Stimulated activated CD8-positive, alpha-beta memory T cell treated with anti-CD3 and anti-CD28 coated beads, Interleukin-7, amount 100 ng/mL, for 48 hours (primary cell): Measurements from ENCODE around the gene MED25.

Experiments used
- DNase-seq, 2 donors: peaks; one replicate each; pipeline ENCODE4 v3.0.0-alpha.2; 2020; ENCODE audit warnings: low read depth in 1 of 2; ENCODE audit errors: extremely low read depth in 1 of 2

Gene MED25

DNA sequence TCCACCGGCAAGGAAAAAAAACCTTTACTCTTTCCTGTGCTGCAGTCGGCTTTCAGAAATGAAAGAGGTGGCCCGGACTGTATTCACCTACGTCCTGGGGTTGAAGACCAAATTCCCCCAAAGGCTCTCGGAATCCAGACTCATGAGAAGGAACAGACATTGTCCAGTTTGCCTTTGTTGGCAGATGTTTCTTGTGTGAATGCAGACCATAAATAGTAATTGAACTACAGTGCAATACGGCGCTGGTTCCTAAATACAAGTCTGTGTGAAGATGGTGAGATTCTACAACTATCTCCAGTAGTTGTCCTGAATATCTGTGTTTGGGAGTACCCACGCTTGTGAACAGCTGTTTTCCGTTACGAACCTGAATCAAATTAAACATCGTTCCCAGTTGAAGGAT, 21.6 kb downstream of the MED25 start:
- DNase-seq, result no peak

DNA sequence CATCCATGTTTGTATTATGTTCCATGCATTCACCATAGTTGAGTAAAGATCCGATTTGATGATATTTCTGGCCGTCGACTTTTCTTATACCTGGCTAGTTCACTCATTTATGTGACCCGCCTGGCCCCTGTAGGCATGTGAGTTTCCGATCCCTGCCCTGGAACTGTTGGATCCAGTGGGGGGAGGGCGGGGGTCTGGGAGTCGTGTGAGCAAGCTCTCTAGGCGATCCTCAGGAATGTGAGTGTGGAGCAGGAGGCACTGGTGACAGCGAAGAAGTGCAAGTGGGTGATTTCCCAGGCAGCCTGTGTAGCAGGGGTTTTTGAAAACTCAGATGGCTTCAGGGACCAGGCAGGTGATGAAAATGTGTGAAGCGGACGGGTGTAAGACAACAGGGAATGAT, 22.2 kb downstream of the MED25 start:
- no peak for DNase-seq

DNA sequence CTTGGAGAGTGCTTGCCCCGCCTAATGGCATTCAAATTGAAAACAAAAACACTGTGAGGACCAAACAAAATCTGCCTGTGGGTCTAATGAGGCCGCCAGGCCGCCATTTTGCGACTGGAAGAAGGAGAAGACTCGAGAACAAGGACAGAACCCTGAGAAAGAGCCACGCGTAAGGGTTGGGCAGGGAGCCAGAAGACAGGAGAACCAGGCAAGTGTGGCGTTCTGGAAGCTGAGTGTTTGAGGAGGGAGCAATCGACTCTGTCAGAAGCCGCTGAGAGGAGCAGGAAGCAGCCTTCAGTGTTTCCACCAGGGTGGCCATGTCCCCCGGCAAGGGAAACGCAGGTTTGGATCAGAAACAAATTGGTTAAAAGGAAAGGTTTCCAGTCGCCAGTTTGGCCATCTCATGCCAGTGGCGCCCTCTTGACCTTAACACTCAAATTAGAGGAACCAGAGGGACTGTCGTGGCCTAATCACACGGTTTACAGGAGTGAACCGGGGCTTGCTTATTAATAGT, 22.7 kb downstream of the MED25 start:
- DNase-seq, result no peak

GRCh38 chr19:49843265-49843664, 25.2 kb downstream of the MED25 start:
- DNase-seq, result no peak

GRCh38 chr19:49844138-49845095, 26.3 kb downstream of the MED25 start:
- DNase-seq, result no peak

- DNase-seq, result no peak
These were observed 27.3 kb downstream of the MED25 start for GRCh38 chr19:49845414-49845813.

GRCh38 chr19:49846408-49846807, 28.3 kb downstream of the MED25 start:
- no peak for DNase-seq

DNA sequence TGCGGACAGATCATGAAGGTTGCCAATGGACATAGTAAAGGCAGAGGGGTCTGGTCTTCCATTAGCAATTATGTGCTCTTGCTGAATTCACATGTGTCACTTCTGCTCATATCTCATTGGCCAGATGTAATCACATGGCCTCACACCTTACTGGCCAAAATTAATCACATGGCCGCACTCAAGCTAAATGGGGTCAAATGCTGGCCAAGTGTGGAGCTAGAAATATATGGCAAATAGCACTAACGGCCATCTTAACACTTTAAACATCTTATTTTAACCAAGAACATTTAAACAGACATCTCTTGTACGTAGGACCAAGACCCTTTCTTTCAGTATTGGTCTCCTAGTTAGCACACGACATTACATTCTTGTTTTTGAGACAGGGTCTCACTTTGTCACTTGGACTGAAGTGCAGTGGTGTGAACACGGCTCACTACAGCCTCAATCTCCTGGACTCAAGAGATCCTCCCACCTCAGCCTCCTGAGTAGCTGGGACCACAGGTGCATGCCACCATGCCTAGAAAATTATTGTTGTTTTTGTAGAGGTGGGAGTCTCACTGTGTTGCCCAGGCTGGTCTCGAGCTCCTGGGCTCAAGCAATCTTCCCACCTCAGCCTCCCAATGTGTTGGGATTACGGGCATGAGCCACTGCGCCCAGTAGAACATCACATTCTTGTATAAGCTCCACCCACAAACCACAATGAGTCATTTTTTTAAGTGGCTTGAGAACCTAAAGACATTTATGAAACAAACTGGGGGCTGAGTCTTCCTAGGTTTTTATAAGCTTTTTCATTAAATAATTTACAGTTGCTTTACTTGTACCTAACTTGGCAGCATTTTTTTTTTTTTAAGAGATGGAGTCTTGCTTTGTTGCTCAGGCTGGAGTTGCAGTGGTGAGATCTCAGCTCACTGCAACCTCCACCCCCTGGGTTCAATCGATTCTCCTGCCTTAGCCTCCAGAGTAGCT, 29.9 kb downstream of the MED25 start:
- DNase-seq, result no peak

GRCh38 chr19:49848938-49849337, 30.8 kb downstream of the MED25 start:
- no peak for DNase-seq

GRCh38 chr19:49849433-49850220, 31.5 kb downstream of the MED25 start:
- no peak for DNase-seq

GRCh38 chr19:49850221-49850486, 32.1 kb downstream of the MED25 start:
- DNase-seq, result no peak

DNA sequence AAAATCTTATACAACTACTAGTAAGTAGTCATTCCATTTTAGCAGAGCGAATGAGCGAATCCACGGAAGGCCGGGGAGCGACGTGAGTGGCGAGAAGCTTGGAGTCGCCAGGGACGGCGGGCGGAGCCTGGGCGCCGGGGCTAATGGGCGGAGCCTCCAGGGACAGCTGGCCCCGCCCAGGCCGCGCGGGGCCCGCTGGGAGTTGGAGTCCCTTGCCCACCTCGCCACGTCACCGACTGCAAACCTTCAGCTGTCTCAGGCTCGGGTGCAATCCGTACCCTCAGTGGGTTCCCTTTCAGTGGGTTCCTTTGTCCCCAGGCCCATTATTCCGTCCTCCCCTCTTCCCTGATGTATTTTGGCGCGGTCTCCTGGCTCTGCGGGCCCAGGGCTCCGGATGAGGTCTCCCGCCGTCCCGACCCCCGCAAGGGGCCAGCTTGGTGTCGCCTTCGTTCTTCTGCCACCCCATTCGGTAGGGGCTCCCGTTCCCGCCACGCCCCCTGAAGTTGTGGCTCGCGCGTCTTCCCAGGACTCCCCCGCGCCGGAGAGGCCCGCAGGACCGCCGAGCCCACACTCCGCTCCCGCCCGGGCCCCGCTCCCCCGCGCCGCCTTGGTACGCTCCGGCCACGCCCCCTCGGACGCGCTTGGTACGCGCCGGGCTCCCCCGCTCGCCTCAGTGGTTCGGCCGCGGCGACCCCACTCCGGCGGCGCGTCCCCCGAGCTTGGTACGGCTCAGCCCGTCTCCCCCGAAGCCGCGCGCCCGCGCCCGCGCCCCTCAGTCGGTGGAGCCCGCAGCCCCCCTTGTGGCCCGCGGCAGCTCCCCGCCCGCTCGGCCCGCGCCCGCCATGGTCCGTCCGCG, 32.6 kb downstream of the MED25 start, which contains the start of gene PTOV1:
Gene PTOV1 (plus strand): TSS at position 673 of the 856 bp plus-strand sequence.
- peak; percentile 78 to 81 for DNase-seq

GRCh38 chr19:49851456-49852259, 33.6 kb downstream of the MED25 start:
- DNase-seq, result no peak

DNA sequence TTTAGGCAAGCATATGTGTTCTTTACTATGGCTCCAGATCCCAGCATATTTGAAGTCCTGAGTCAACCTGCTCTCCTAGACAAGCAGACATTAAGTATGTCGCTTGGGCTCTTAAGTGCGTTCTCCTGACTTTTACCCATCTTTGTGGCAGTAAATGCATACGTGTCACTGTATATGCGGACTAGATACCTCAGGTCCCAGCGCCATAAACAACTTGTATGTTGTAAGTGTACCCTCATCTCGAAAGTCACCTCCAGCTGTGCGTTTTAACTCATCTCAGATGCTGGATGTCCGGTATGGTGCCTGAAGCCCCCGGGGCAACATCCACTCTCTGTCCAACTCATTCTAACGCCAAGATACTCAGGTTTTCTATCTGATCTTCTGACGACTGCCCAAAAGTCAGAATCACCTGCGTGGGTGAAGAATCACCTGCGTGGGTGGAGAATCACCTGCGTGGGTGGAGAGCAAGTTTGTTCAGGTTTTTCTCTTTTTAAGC, 34.6 kb downstream of the MED25 start:
- DNase-seq, result no peak

DNA sequence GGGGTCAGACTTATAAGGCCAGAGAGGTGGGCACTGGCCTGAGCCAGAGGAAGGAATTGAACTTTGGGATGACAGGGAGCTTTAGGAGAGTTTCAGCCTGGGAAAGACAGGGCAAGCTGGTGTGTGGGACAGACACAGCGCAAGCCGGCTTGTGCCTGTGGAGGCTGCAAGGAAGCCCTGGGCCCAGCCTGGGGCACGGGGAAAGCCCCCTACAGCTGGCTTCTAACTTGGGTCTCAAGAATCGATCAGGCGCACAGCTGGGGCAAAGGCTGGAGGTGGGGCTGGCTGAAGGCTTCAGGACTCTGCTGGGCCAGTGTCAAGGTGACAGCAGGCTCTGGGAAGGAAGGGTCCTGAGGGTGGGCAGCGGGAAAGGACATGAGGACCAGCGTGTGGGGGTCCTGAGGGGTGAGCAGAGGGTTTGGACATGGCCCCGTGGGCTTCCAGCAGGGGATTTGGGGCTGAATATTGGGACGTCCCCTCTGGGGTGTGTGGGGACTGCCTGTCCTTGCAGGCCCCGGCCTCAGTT, 35.8 kb downstream of the MED25 start:
- no peak for DNase-seq

DNA sequence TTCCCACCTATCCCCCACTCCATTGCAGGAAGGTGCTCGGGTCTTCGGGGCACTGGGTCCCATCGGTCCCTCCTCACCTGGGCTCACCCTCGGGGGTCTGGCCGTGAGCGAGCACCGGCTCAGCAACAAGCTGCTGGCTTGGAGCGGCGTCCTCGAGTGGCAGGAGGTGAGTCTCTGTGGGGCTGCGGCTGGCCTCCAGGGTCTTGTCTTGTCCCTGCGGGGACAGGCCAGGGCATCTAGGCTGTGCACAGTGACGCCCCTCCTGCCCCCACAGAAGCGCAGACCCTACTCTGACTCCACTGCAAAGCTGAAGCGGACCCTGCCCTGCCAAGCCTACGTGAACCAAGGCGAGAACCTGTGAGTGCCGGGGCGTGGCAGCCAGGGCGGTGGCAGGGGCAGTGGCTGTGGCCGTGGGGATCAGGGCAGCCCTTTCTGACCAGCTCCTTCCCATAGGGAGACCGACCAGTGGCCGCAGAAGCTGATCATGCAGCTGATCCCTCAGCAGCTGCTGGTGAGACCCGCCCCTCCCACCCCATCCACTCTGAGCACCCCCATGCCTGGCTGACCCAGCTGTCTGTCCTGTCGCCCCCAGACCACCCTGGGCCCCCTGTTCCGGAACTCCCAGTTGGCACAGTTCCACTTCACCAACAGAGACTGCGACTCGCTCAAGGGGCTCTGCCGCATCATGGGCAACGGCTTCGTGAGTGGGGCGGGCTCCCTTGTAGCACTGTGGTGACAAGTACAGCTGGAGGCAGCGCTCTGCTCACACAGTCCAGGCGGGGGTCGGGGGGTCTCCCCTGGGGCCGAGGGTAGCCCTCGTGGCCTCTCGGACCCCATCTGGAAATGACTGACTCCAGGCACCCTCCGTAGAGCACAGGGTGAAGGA, 36.5 kb downstream of the MED25 start:
- no peak for DNase-seq

DNA sequence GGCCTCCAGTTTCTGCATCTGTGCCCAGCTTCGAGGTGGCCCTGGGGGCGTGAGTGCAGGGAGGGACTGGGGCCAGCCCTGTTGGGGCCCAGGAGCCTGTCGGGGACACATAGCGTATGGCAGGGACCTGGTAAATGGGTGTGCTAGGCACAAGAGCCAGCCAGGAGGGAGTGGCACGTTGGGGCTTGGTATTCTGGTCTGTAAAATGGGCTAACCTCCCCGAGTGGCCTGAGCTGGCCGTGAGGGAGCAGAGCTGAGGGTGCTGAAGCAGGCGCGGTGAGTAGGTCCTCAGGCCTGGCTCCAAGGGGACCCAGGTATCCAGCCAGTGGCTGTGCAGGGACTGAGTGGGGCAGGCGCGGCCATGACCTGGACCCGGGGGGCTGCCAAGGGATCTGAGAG, 37.2 kb downstream of the MED25 start:
- DNase-seq, result no peak
